ENCODE results near the gene ABCA4.
"Not testable (repeated sequence)": the region's sequence is repeated elsewhere in the genome, so short reads cannot be mapped to it uniquely, and the experiment has no call there.

ABCA4 gene

DNA sequence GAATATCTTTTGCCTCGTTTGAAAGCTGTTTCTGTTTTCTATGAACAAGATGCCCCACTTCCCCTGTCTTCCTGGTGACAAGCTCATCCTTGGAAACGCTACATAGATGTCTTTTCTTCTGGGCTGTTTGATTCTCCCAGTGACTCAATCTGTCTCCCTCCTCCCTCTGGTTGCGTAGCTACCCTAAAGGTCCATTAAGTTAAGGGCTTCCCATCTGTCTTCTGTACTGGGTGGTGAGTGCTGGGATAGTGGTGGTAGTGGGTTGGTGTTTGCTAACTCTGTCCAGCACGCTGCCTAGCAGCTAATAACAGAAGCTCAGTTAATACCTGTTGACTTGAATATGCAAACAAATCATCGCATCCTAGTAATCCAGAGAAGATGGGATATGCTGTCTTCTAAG, 161.5 kb downstream of the ABCA4 start:
- Histone ChIP-seq H3K27ac (ENCODE audit: low read depth, low read length) (no peak overlapping the region), H3K9ac (ENCODE audit: low read length) (no peak overlapping the region), H3K36me3 (ENCODE audit: control insufficient read depth, insufficient read depth, low read length) (no peaks in the 10 kb centered on the region), H3K27me3 (ENCODE audit: control insufficient read depth, insufficient read depth, low read length) (no peaks in the 10 kb centered on the region), H3K4me3 (ENCODE audit: low read length) (no peak overlapping the region), H3K4me1 (ENCODE audit: control insufficient read depth, insufficient read depth, low read length) (no peaks in the 10 kb centered on the region)

DNA sequence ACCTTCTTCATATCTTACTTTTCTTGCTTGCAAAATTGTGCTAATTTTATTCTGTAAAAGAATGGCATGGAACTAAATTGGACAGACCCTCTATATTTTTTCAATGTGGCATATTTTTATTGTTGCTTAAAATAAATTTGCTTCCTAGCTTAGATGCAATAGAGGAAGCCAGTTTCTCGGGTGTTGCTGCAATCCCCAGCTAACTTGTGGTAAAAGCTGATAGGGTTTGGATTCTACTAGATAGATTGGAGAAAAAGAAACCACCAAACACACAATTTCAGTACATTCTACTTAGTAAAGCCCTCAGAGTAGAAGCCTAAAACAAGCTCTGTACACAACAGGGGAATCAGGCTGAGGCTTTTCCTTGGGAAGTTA, 162.2 kb downstream of the ABCA4 start:
- H3K36me3 ChIP-seq (ENCODE audit: control insufficient read depth, insufficient read depth, low read length): no peaks in the 10 kb centered on the region
- no peak overlapping the region for H3K9ac ChIP-seq (ENCODE audit: low read length)
- no peak overlapping the region for H3K4me3 ChIP-seq (ENCODE audit: low read length)
- no peak overlapping the region for H3K27ac ChIP-seq (ENCODE audit: low read depth, low read length)
- no peaks in the 10 kb centered on the region for H3K27me3 ChIP-seq (ENCODE audit: control insufficient read depth, insufficient read depth, low read length)
- no peaks in the 10 kb centered on the region for H3K4me1 ChIP-seq (ENCODE audit: control insufficient read depth, insufficient read depth, low read length)

DNA sequence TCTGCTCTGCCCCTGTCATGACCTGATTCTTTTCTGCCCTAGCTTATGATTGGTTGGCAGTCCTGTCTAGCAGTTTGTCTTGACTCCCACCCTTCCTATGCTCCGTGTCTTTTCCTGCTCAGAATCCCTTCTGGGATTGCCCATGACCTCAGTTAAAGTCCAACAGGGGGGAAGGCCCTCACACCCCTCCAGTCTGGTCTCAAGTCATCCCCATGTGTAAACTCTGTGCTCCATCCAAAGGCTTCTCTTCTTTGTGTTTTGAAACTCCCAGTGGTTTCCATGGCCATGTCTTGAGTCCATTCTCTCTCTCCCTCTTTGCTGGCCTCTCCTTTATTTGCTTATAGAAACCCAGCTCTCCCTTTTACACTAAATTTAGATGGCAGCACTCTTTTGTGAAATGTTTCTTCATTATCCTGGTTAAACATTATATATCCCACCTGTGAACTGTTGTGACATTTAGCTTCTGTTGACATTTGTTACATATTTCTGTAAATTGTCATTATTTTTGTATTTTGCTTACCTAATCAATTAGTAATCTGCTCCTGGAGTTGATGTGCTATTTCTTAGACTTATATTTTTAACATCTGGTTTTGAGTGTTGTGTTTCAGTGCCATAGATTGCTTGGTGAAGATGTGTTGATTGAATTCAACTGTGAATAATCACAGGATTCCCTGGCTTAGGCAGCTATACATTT, 162.8 kb downstream of the ABCA4 start:
- Histone ChIP-seq H3K27ac (ENCODE audit: low read depth, low read length) (no peak overlapping the region), H3K27me3 (ENCODE audit: control insufficient read depth, insufficient read depth, low read length) (no peaks in the 10 kb centered on the region), H3K4me1 (ENCODE audit: control insufficient read depth, insufficient read depth, low read length) (no peaks in the 10 kb centered on the region), H3K4me3 (ENCODE audit: low read length) (no peak overlapping the region), H3K9ac (ENCODE audit: low read length) (no peak overlapping the region), H3K36me3 (ENCODE audit: control insufficient read depth, insufficient read depth, low read length) (no peaks in the 10 kb centered on the region)

DNA sequence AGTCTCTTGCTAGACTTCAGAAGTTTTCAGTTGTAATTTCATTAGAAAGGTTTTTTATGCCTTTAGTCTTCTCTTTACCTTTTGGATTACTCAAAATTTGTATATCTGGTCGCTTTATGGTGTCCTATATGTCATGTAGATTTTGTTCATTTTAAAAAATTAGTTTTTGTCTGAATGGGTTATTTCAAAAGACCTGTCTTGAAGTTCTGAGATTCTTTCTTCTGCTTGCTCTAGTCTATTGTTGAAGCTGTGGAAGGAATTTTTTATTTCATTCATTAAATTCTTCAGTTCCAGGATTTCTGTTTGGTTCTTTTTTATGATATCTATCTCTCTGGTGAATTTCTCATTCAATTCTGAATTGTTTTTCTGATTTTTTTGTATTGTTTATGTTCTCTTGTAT, 165.2 kb downstream of the ABCA4 start:
- H3K27me3 ChIP-seq (ENCODE audit: control insufficient read depth, insufficient read depth, low read length): no peaks in the 10 kb centered on the region
- no peaks in the 10 kb centered on the region for H3K4me1 ChIP-seq (ENCODE audit: control insufficient read depth, insufficient read depth, low read length)
- no peaks in the 10 kb centered on the region for H3K36me3 ChIP-seq (ENCODE audit: control insufficient read depth, insufficient read depth, low read length)
- H3K9ac ChIP-seq (ENCODE audit: low read length): no peak overlapping the region
- H3K27ac ChIP-seq (ENCODE audit: low read depth, low read length): no peak overlapping the region
- no peak overlapping the region for H3K4me3 ChIP-seq (ENCODE audit: low read length)

DNA sequence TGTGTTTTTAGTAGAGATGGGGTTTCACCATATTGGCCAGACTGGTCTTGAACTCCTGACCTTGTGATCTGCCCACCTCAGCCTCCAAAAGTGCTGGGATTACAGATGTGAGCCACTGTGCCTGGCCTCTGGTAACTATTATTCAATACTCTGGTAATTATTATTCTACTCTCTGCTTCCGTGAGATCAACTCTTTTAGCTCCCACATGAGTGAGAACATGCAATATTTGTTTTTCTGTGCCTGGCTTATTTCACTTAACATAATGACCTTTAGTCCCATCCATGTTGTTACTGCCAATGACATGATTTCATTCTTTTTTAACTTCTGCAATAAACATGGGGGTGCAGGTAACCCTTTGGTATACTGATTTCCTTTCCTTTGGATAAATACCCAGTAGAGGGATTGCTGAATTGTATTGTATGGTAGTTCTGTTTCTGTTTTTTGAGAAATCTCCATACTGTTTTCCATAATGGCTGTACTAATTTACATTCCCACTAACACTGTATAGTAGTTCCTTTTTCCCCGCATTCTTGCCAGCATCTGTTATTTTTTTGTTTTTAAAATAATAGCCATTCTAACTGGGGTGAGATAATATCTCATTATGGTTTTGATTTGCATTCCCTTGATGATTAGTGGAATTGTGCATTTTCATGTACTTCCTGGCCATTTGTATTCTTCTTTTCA, 173.8 kb downstream of the ABCA4 start:
- H3K4me1 ChIP-seq (ENCODE audit: control insufficient read depth, insufficient read depth, low read length); H3K9ac ChIP-seq (ENCODE audit: low read length); H3K27me3 ChIP-seq (ENCODE audit: control insufficient read depth, insufficient read depth, low read length); H3K36me3 ChIP-seq (ENCODE audit: control insufficient read depth, insufficient read depth, low read length); H3K4me3 ChIP-seq (ENCODE audit: low read length); H3K27ac ChIP-seq (ENCODE audit: low read depth, low read length): not testable (repeated sequence)
